Trophoblast cell (in vitro differentiated cells and primary cell): ENCODE measurements around the gene GNG14.

Experiments used
- DNase-seq, 2 donors: peaks; one replicate each; pipeline ENCODE4 v3.0.0-alpha.2; 2016
- H2AFZ ChIP-seq: 2 replicates; pipeline ENCODE4 v1.6.1; 2013; ENCODE audit warnings: low read length, moderate library complexity, mild to moderate bottlenecking; ENCODE audit not compliant: insufficient read depth, poor library complexity
- H2AK5ac ChIP-seq: 2 replicates; pipeline ENCODE4 v1.6.1; 2013; ENCODE audit warnings: mild to moderate bottlenecking, low read length
- H2BK120ac ChIP-seq: 2 replicates; pipeline ENCODE4 v1.6.1; 2013; ENCODE audit warnings: low read length, mild to moderate bottlenecking, moderate library complexity; ENCODE audit not compliant: insufficient read depth, poor library complexity
- H2BK12ac ChIP-seq: 2 replicates; pipeline ENCODE4 v1.6.1; 2013; ENCODE audit warnings: mild to moderate bottlenecking, low read length, moderate library complexity
- H2BK5ac ChIP-seq: 2 replicates; pipeline ENCODE4 v1.6.1; 2013; ENCODE audit warnings: low read length, low read depth, moderate library complexity, mild to moderate bottlenecking; ENCODE audit not compliant: poor library complexity
- H3K14ac ChIP-seq: 2 replicates; pipeline ENCODE4 v1.6.1; 2013; ENCODE audit warnings: mild to moderate bottlenecking, low read length
- H3K18ac ChIP-seq: 2 replicates; pipeline ENCODE4 v1.6.1; 2013; ENCODE audit warnings: mild to moderate bottlenecking, low read length
- H3K23ac ChIP-seq: 2 replicates; pipeline ENCODE4 v1.6.1; 2013; ENCODE audit warnings: low read length
- H3K27ac ChIP-seq: 2 replicates; pipeline ENCODE4 v1.5.1; 2013; ENCODE audit warnings: low read depth, mild to moderate bottlenecking, inconsistent platforms, low read length, moderate library complexity
- H3K27me3 ChIP-seq: 2 replicates; pipeline ENCODE4 v1.6.1; 2013; ENCODE audit warnings: inconsistent platforms, mild to moderate bottlenecking, low read length, moderate library complexity; ENCODE audit not compliant: insufficient read depth
- H3K36me3 ChIP-seq, 2 experiments: 1 replicate in 1 of 2; 2 replicates in 1 of 2; pipeline ENCODE4 v1.6.1; 2013; ENCODE audit warnings: low read length in 2 of 2, mild to moderate bottlenecking in 2 of 2, moderate library complexity in 1 of 2; ENCODE audit not compliant: insufficient read depth in 2 of 2, control insufficient read depth in 1 of 2
- H3K4ac ChIP-seq: 2 replicates; pipeline ENCODE4 v1.6.1; 2013; ENCODE audit warnings: low read depth, mild to moderate bottlenecking, low read length, moderate library complexity
- H3K4me1 ChIP-seq, 2 experiments: 1 replicate in 1 of 2; 2 replicates in 1 of 2; pipeline ENCODE4 v1.6.1; 2013; ENCODE audit warnings: low read length in 2 of 2, mild to moderate bottlenecking in 2 of 2, moderate library complexity in 1 of 2; ENCODE audit not compliant: insufficient read depth in 2 of 2, control insufficient read depth in 1 of 2
- H3K4me2 ChIP-seq: 2 replicates; pipeline ENCODE4 v1.6.1; 2013; ENCODE audit warnings: inconsistent platforms, mild to moderate bottlenecking, low read length, moderate library complexity
- H3K4me3 ChIP-seq: 2 replicates; pipeline ENCODE4 v1.5.1; 2013; ENCODE audit warnings: mild to moderate bottlenecking, low read depth, low read length, inconsistent platforms
- H3K79me1 ChIP-seq: one replicate; pipeline ENCODE4 v1.6.1; 2013; ENCODE audit warnings: low read length
- H3K79me2 ChIP-seq: 2 replicates; pipeline ENCODE4 v1.6.1; 2013; ENCODE audit warnings: low read length, mild to moderate bottlenecking; ENCODE audit not compliant: control insufficient read depth, insufficient read depth, poor library complexity
- H3K9ac ChIP-seq: 2 replicates; pipeline ENCODE4 v1.6.1; 2013; ENCODE audit warnings: mild to moderate bottlenecking, low read length
- H3K9me3 ChIP-seq: 2 replicates; pipeline ENCODE4 v1.6.1; 2013; ENCODE audit warnings: low read depth, mild to moderate bottlenecking, control low read depth, inconsistent platforms, low read length; ENCODE audit not compliant: insufficient read depth
- H4K12ac ChIP-seq: 2 replicates; pipeline ENCODE4 v1.6.1; 2013; ENCODE audit warnings: low read depth, mild to moderate bottlenecking, low read length, moderate library complexity
- H4K8ac ChIP-seq: 2 replicates; pipeline ENCODE4 v1.6.1; 2013; ENCODE audit warnings: low read depth, mild to moderate bottlenecking, low read length, moderate library complexity
- H4K91ac ChIP-seq: one replicate; pipeline ENCODE4 v1.6.1; 2013; ENCODE audit warnings: low read depth, mild to moderate bottlenecking, low read length, moderate library complexity
- WGBS: extraction: QIAGEN DNeasy Blood & Tissue Kit; methylation state at CpG from one replicate; pipeline ENCODE4 v1.1.7; 2013; ENCODE audit warnings: missing lambda C conversion rate; ENCODE audit not compliant: insufficient read length, insufficient coverage; ENCODE audit errors: extremely low coverage; 5-methylcytosine and 5-hydroxymethylcytosine counted together

GNG14 gene

GRCh38 chr19:12647490-12648071 lies 40.2 kb upstream of the GNG14 start:
- Histone ChIP-seq H3K27ac (no peak overlapping the region), H4K12ac (no peak overlapping the region), H3K14ac (no peak overlapping the region), H2AK5ac (no peak overlapping the region), H3K4me1 (no peaks in the 10 kb centered on the region), H2AFZ (no peak overlapping the region), H3K27me3 (no peaks in the 10 kb centered on the region), H3K4me3 (no peak overlapping the region), H3K9me3 (peaks cover 2% of the 10 kb centered on the region), H3K4me2 (no peak overlapping the region), H2BK5ac (no peak overlapping the region), H4K91ac (no peak overlapping the region), H4K8ac (no peak overlapping the region), H3K9ac (no peak overlapping the region), H2BK120ac (no peak overlapping the region), H3K79me1 (no peaks in the 10 kb centered on the region), H3K18ac (no peak overlapping the region), H3K36me3 (peaks cover 12 to 13% of the 10 kb centered on the region in 2 experiments), H2BK12ac (no peak overlapping the region), H3K4ac (no peak overlapping the region), H3K23ac (no peak overlapping the region), H3K79me2 (no peaks in the 10 kb centered on the region)
- WGBS = no CpG with 5 or more reads among the region's 31 CpGs
- peak; percentile 65 to 68 for DNase-seq

- peaks cover 2% of the 10 kb centered on the region for H3K9me3 ChIP-seq
- H2BK5ac ChIP-seq = no peak overlapping the region
- H3K36me3 ChIP-seq = peaks cover 12 to 13% of the 10 kb centered on the region in 2 experiments
- no peak overlapping the region for H4K91ac ChIP-seq
- no peaks in the 10 kb centered on the region for H3K79me2 ChIP-seq
- no peak overlapping the region for H2AFZ ChIP-seq
- no peak overlapping the region for H3K18ac ChIP-seq
- peak; percentile 21 to 34 for DNase-seq
- no peak overlapping the region for H2AK5ac ChIP-seq
- H3K4ac ChIP-seq = no peak overlapping the region
- H3K14ac ChIP-seq = no peak overlapping the region
- H3K27me3 ChIP-seq = no peaks in the 10 kb centered on the region
- H3K9ac ChIP-seq = no peak overlapping the region
- no peak overlapping the region for H2BK120ac ChIP-seq
- H4K12ac ChIP-seq = no peak overlapping the region
- no peak overlapping the region for H4K8ac ChIP-seq
- no CpG with 5 or more reads among the region's 29 CpGs for WGBS
- no peaks in the 10 kb centered on the region for H3K4me1 ChIP-seq
- no peak overlapping the region for H2BK12ac ChIP-seq
- no peak overlapping the region for H3K4me2 ChIP-seq
- H3K27ac ChIP-seq = no peak overlapping the region
- no peaks in the 10 kb centered on the region for H3K79me1 ChIP-seq
- H3K23ac ChIP-seq = no peak overlapping the region
- H3K4me3 ChIP-seq = no peak overlapping the region
Measured at GRCh38 chr19:12648088-12648487, 39.7 kb upstream of the GNG14 start.

- no peak overlapping the region for H3K4ac ChIP-seq
- H3K23ac ChIP-seq = no peak overlapping the region
- H3K18ac ChIP-seq = no peak overlapping the region
- H2BK5ac ChIP-seq = no peak overlapping the region
- H4K12ac ChIP-seq = no peak overlapping the region
- no CpG with 5 or more reads among the region's 10 CpGs for WGBS
- peaks cover 14 to 18% of the 10 kb centered on the region in 2 experiments for H3K36me3 ChIP-seq
- no peak overlapping the region for H2BK120ac ChIP-seq
- no peaks in the 10 kb centered on the region for H3K4me1 ChIP-seq
- no peak overlapping the region for H2AK5ac ChIP-seq
- no peak overlapping the region for H3K4me2 ChIP-seq
- no peaks in the 10 kb centered on the region for H3K27me3 ChIP-seq
- H2AFZ ChIP-seq = no peak overlapping the region
- H3K79me2 ChIP-seq = no peaks in the 10 kb centered on the region
- H3K9me3 ChIP-seq = peaks cover 2% of the 10 kb centered on the region
- H4K91ac ChIP-seq = no peak overlapping the region
- peak overlapping the region; percentile 30 for H3K4me3 ChIP-seq
- DNase-seq = no peak
- H3K14ac ChIP-seq = no peak overlapping the region
- H2BK12ac ChIP-seq = no peak overlapping the region
- H3K27ac ChIP-seq = no peak overlapping the region
- no peak overlapping the region for H4K8ac ChIP-seq
- no peak overlapping the region for H3K9ac ChIP-seq
- H3K79me1 ChIP-seq = no peaks in the 10 kb centered on the region
Measured at GRCh38 chr19:12649941-12650340, 37.9 kb upstream of the GNG14 start.

GRCh38 chr19:12652219-12652618 lies 35.6 kb upstream of the GNG14 start:
- Histone ChIP-seq H3K4me2 (no peak overlapping the region), H4K91ac (no peak overlapping the region), H3K27me3 (no peaks in the 10 kb centered on the region), H3K4me1 (no peaks in the 10 kb centered on the region), H4K8ac (no peak overlapping the region), H2BK5ac (no peak overlapping the region), H3K4ac (no peak overlapping the region), H2BK120ac (no peak overlapping the region), H3K14ac (no peak overlapping the region), H2AFZ (no peak overlapping the region), H3K79me2 (no peaks in the 10 kb centered on the region), H3K4me3 (no peak overlapping the region), H3K9me3 (peaks cover 2% of the 10 kb centered on the region), H2AK5ac (no peak overlapping the region), H3K18ac (no peak overlapping the region), H3K79me1 (no peaks in the 10 kb centered on the region), H3K23ac (no peak overlapping the region), H3K36me3 (peaks cover 31 to 34% of the 10 kb centered on the region in 2 experiments), H4K12ac (no peak overlapping the region), H2BK12ac (no peak overlapping the region), H3K27ac (no peak overlapping the region), H3K9ac (no peak overlapping the region)
- WGBS = no CpG with 5 or more reads among the region's 6 CpGs
- no peak for DNase-seq
